Medulla oblongata (tissue), 1 donor: ENCODE results near the gene MGAT4B.

Experiments
- DNase-seq: peaks from one replicate; pipeline ENCODE4 v3.0.0-alpha.2; 2015; ENCODE audit errors: extremely low spot score

Gene MGAT4B

GRCh38 chr5:179812135-179812825, 5.6 kb upstream of the MGAT4B start:
- DNase-seq = no peak

GRCh38 chr5:179805529-179806249, 977 bp downstream of the MGAT4B start:
- DNase-seq = no peak

DNA sequence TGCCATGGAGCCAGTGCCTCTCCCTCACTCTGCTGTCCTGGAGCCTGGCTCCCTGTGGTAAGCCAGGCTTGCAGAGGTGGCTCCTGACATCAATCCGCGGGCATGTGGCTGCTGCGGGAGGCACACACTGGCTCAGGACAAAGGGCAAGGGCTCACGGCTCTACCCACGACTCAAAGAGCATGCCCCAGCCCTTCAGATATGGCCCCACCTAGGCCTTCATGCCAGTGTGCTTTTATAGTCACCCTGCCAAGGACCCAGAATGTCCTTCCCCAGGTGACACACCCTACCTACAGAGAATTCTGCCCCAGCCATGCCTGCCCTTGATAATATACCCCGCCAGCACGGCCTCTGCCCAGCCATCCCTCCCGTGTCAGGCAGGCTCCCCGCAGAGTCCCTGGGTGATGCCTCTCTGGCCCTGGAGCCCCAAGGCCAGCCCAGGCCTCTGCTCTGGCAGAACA, 1.6 kb downstream of the MGAT4B start:
- DNase-seq = no peak

- no peak for DNase-seq
Observed at GRCh38 chr5:179804555-179804947, 2.1 kb downstream of the MGAT4B start.

- DNase-seq = no peak
Observed at GRCh38 chr5:179803651-179804554, 2.8 kb downstream of the MGAT4B start.

DNA sequence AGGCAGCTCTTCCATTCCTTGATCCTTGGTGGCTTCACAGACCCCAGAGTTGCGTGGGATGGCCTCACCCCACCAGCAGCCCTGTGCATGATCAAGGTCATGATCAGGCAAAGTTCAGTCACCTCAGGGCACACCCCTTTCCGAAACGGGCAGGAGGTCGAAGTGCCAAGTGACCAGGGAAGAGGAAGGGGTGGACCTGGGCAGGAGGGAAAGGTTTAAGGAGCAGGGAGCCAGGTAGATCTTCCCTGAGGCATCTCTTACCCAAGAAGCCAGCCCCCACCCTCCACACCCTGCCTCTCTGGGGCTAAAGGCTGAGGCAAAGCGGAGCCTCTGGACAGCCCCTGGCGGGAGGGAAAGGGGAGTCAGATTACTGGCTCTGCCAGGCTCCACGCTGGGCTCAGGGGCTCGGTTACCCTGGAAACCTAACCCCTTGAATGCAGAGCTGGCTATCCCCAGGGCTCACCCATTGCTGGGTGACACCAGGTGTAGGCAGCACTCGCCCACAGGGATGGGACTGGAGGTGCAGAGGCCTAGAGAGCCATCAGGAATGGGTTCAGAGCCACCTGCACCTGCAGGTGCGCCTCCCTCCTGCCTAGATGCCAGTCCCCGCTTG, 3.6 kb downstream of the MGAT4B start:
- DNase-seq = no peak

- no peak for DNase-seq
Observed at GRCh38 chr5:179802207-179802883, 4.3 kb downstream of the MGAT4B start.

DNA sequence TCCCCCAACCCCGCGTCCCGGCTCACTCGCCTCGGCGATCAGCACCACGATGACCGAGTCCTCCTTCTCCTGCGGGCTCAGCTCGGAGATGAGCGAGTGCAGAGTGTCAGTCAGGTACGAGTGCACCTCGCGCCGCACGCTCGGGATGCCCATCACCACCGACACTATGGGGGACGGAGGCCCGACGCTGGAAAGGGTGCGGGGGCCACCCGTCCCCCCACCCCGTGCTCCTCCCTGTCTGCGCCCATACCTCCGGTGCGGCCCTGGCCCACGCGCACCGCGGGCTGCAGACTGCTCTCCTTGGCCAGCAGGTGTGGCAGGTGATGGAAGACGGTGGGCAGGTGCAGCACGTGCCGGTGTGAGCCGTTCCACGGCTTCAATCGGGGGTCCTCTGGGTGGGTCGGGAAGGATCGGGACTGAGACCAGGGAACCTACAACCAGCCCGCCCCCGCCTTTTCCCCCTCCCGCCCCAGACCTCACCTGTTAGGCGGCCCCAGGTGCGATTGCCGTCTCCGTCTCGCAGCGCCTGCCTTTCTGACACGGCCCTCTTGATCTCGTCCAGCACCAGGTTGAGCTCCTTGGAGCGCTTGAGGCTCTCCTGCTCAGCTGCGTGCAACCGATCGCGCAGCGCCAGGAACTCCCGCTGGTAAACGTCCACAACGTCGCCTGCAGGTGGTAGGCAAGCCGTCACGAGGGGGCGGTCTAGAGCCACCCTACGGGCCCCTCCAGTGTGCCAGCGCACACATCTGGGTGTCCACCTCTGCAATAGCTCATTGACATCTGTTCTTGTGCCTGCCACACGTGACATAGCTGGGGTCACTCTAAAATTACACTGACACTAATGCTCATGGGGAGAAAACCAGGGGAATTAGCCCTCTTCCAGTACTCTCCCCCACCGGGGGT, 5.1 kb downstream of the MGAT4B start:
- no peak for DNase-seq

- no peak for DNase-seq
Observed at GRCh38 chr5:179800696-179801201, 5.9 kb downstream of the MGAT4B start.

DNA sequence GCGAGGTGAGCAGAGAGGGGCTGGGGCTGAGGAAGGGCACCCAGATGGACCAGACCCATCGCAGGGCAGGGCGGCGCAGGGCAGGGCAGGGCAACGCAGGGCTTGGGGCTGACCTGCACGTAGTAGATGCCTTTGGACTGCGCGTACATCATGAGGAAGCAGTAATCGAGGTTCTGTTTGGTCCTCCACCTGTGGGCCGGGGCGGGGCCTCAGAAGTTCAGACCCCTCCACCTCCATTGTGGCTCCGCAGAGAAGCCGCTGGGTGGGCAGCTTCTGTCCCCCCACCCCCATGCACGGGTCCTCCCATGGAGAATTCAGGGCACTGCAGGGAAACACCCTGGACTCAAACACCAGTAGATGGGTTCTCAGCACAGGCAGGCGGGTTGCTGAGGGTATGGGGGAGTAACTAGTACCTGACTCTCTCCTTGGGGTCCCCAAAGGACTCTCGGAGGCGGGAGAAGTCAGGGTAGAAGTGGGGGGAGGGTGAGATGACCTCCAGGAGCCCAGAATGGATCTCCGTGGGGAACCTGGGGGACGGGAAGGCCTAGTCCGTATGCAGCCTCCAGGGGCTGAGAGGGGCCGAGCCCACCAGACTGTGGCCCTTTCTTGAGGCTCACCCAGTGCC, 6.5 kb downstream of the MGAT4B start:
- DNase-seq = no peak

GRCh38 chr5:179799644-179799973, 7.1 kb downstream of the MGAT4B start:
- no peak for DNase-seq

- DNase-seq = no peak
Observed at GRCh38 chr5:179798771-179799643, 7.7 kb downstream of the MGAT4B start.

GRCh38 chr5:179798144-179798770, 8.4 kb downstream of the MGAT4B start:
- DNase-seq = no peak

DNA sequence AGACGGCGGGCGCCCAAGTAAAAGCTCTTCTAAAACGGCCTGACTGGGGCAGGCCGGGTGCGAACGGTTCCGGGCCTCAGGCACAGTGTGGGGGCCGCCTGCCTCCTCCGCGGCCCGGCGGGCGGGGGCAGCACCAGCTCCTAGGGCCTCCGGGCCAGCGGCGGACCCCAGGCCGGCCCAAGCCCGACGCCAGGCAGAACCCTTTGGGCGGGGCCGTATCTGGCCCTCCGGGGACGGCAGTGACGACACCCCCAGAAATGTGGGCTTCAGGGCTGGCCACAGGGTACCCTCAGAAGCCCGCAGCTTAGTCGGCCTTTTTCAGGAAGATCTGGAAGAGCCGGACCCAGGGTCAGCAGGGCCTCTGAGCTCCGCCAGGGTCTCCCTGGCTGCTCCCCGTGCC, 8.9 kb downstream of the MGAT4B start:
- no peak for DNase-seq

- DNase-seq = no peak
Observed at GRCh38 chr5:179796877-179797608, 9.6 kb downstream of the MGAT4B start.

DNA sequence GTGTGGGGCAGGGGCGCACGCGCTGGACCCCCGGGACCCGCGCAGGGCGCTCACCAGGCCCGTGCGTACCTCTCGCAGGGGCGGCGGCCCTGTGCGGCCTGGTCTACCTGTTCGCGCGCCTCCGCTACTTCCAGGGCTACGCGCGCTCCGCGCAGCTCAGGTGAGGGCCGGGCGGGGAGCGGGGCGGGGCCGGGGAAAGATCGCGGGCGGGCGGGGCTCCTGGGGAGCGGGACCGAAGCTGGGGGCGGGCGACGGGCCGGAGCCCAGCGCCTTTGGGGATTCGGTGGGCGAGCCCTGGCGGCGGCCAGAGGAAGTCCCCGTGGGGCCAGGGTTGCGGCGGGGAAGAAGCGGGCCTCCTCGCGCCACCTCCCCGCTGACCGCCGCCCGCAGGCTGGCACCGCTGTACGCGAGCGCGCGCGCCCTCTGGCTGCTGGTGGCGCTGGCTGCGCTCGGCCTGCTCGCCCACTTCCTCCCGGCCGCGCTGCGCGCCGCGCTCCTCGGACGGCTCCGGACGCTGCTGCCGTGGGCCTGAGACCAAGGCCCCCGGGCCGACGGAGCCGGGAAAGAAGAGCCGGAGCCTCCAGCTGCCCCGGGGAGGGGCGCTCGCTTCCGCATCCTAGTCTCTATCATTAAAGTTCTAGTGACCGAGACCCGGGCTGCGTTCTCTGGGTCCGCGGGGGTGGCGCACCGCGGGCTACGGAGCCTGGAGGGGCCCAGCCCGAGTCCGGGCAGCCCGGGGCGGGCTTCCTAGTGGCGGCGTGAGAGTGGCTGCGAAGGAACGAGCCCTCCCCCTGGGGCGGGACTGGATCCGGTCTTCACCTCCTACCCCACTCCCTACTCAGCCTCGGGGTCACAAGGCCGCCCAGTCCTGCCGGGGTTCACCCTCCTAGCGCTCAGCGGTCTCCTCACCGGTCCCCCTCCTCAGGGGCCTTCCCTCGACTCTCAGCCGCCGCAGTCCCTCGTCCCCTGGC, 10.5 kb downstream of the MGAT4B start:
- peak; percentile 82 for DNase-seq
